HG03097 (cell line): ENCODE measurements around the gene KTN1.

Experiments used
- ATAC-seq: cut with Tn5 transposase; IDR thresholded peaks from one replicate; pipeline ENCODE4 v1.9.1; 2021; ENCODE audit not compliant: unreplicated experiment, low FRiP score

Gene KTN1

GRCh38 chr14:55609681-55610080, 29.7 kb downstream of the KTN1 start:
- no peak for ATAC-seq

- ATAC-seq = no peak
These were observed 30.8 kb downstream of the KTN1 start for GRCh38 chr14:55610713-55611370.

- no peak for ATAC-seq
These were observed 31.9 kb downstream of the KTN1 start for GRCh38 chr14:55611859-55612258.

- ATAC-seq = no peak
These were observed 34.3 kb downstream of the KTN1 start for GRCh38 chr14:55614304-55614703.

GRCh38 chr14:55620277-55620676, 40.3 kb downstream of the KTN1 start:
- ATAC-seq = no peak

- ATAC-seq = no peak
These were observed 41.0 kb downstream of the KTN1 start for GRCh38 chr14:55620981-55621380.

GRCh38 chr14:55621391-55621790, 41.4 kb downstream of the KTN1 start:
- no peak for ATAC-seq

GRCh38 chr14:55624913-55625312, 44.9 kb downstream of the KTN1 start:
- ATAC-seq = no peak

- no peak for ATAC-seq
These were observed 45.5 kb downstream of the KTN1 start for GRCh38 chr14:55625481-55625880.

GRCh38 chr14:55626131-55626530, 46.1 kb downstream of the KTN1 start:
- no peak for ATAC-seq

- ATAC-seq = no peak
These were observed 48.4 kb downstream of the KTN1 start for GRCh38 chr14:55628426-55628825.

- ATAC-seq = no peak
These were observed 58.7 kb downstream of the KTN1 start for GRCh38 chr14:55638665-55639064.

- ATAC-seq = no peak
These were observed 61.3 kb downstream of the KTN1 start for GRCh38 chr14:55641290-55641689.

- no peak for ATAC-seq
These were observed 61.9 kb downstream of the KTN1 start for GRCh38 chr14:55641954-55642353.

- ATAC-seq = no peak
These were observed 65.1 kb downstream of the KTN1 start for GRCh38 chr14:55645145-55645544.

- ATAC-seq = no peak
These were observed 66.1 kb downstream of the KTN1 start for GRCh38 chr14:55645845-55646832.

- ATAC-seq = no peak
These were observed 71.0 kb downstream of the KTN1 start for GRCh38 chr14:55650992-55651391.

GRCh38 chr14:55654243-55654642, 74.2 kb downstream of the KTN1 start:
- no peak for ATAC-seq

GRCh38 chr14:55661029-55661428, 81.0 kb downstream of the KTN1 start:
- no peak for ATAC-seq

- no peak for ATAC-seq
These were observed 82.7 kb downstream of the KTN1 start for GRCh38 chr14:55662752-55663151.

GRCh38 chr14:55665067-55665675, 85.2 kb downstream of the KTN1 start:
- no peak for ATAC-seq
